Panc1 (cell line): ENCODE results near the gene LOXL1. TPM values are rescaled to one million over a fixed set of nuclear protein-coding genes. Genes with fewer than 3 reads are reported as not detected.

Experiments
- ATAC-seq: fragments of 200-7000 bp; cut with Tn5 transposase; 2 replicates; pipeline ENCODE4 v1.9.1; 2020; ENCODE audit warnings: mild to moderate bottlenecking, moderate library complexity
- BruUV-seq: library from RNA; stranded (reverse); fragments of 400-500 nt; replicated peaks from 2 replicates; lab custom pipeline; 2021; lab: Mats Ljungman, UMichigan
- CTCF ChIA-PET: fragments of 300-600 bp; sonication (Branson Sonifier 250); formaldehyde crosslinking; loops from one replicate; lab custom pipeline; 2022; ENCODE audit warnings: antibody characterized with exemption; lab: Charles Lee
- POLR2A ChIA-PET: fragments of 300-600 bp; sonication (Branson Sonifier 250); formaldehyde crosslinking; loops from one replicate; lab custom pipeline; 2022; ENCODE audit warnings: antibody characterized with exemption; lab: Charles Lee
- DNase-seq: peaks from one replicate; pipeline ENCODE4 v3.0.0-alpha.2; 2010; ENCODE audit warnings: low read depth, low spot score
- H3K27ac ChIP-seq: 2 replicates; pipeline ENCODE4 v1.5.1; 2011; ENCODE audit warnings: mild to moderate bottlenecking, low read length, inconsistent platforms
- H3K27me3 ChIP-seq: fragments of 200-500 bp; sonication (Bioruptor generic); 2 replicates; pipeline ENCODE4 v1.6.0; 2014; ENCODE audit warnings: low read length, inconsistent platforms; ENCODE audit not compliant: control insufficient read depth, insufficient read depth
- H3K36me3 ChIP-seq: fragments of 200-500 bp; sonication (Bioruptor generic); 2 replicates; pipeline ENCODE4 v1.5.1; 2014; ENCODE audit warnings: inconsistent platforms, mild to moderate bottlenecking, low read length, moderate library complexity; ENCODE audit not compliant: control insufficient read depth, insufficient read depth
- H3K4me1 ChIP-seq: 2 replicates; pipeline ENCODE4 v1.5.1; 2011; ENCODE audit warnings: inconsistent platforms, mild to moderate bottlenecking, low read length, moderate library complexity; ENCODE audit not compliant: control insufficient read depth, insufficient read depth
- H3K4me3 ChIP-seq, 2 experiments: 2 replicates each; pipeline ENCODE4 v1.5.1; 2011 to 2012; ENCODE audit warnings: low read depth in 2 of 2, low read length in 2 of 2, mild to moderate bottlenecking in 2 of 2, inconsistent platforms in 1 of 2, moderate library complexity in 1 of 2
- H3K9me3 ChIP-seq: fragments of 200-500 bp; sonication (Bioruptor generic); 2 replicates; pipeline ENCODE4 v1.5.1; 2014; ENCODE audit warnings: low read depth, mild to moderate bottlenecking, inconsistent platforms, low read length, moderate library complexity; ENCODE audit not compliant: control insufficient read depth, insufficient read depth
- CTCF ChIP-seq: fragments of 450-650 bp; IDR thresholded peaks from 2 replicates; pipeline ENCODE4 v1.5.1; 2017; ENCODE audit warnings: mild to moderate bottlenecking
- POLR2AphosphoS5 ChIP-seq: IDR thresholded peaks from 2 replicates; pipeline ENCODE4 v1.6.1; 2012; ENCODE audit warnings: mild to moderate bottlenecking, low read depth, low read length, moderate library complexity
- REST ChIP-seq, 2 experiments: IDR thresholded peaks; 2 replicates each; pipeline ENCODE4 v1.6.1; 2011 to 2012; ENCODE audit warnings: low read depth in 2 of 2, control low read depth in 1 of 2, low read length in 1 of 2, mild to moderate bottlenecking in 1 of 2, moderate library complexity in 1 of 2; ENCODE audit not compliant: insufficient read depth in 1 of 2
- SIN3A ChIP-seq: IDR thresholded peaks from 2 replicates; pipeline ENCODE4 v1.6.1; 2012; ENCODE audit warnings: low read depth, mild to moderate bottlenecking, low read length, moderate library complexity, borderline replicate concordance; ENCODE audit not compliant: insufficient read depth
- TCF7L2 ChIP-seq: IDR thresholded peaks from 2 replicates; pipeline ENCODE4 v1.6.1; 2011; ENCODE audit warnings: mild to moderate bottlenecking, low read depth, low read length, inconsistent platforms
- in situ Hi-C: cut with HindIII; loops from 2 replicates; pipeline ENCODE4 v1.10.0; 2016; ENCODE audit warnings: low sequenced_read_pairs, low pct_unique_long_range_greater_than_20kb
- intact Hi-C: fragments of 100-400 bp; cut with micrococcal nuclease; formaldehyde crosslinking; loops from one replicate; pipeline ENCODE4 v1.10.0; 2022; ENCODE audit not compliant: unreplicated experiment
- total RNA-seq: library from RNA; stranded (reverse); gene quantifications from one replicate; pipeline ENCODE4 v1.2.1, GENCODE V29; 2021; ENCODE audit not compliant: unreplicated experiment

The LOXL1 gene
- total RNA-seq, 1 experiment from 2014 or later: 18.6 TPM

- Histone ChIP-seq H3K9me3 (no peaks in the 10 kb centered on the region), H3K4me1 (peaks cover 6% of the 10 kb centered on the region; the same call in 1 of the 2 replicates), H3K4me3 (no peak overlapping the region), H3K27me3 (no peaks in the 10 kb centered on the region), H3K27ac (no peak overlapping the region), H3K36me3 (no peaks in the 10 kb centered on the region)
- intact Hi-C loops (no loop called here), in situ Hi-C loops (no loop called here)
- ChIA-PET CTCF (interaction anchor here (0.9 to 1.8 kb wide), 12 partner anchors 9 to 356 kb away, joined by 3 to 15 read pairs (median 6); no protein-coding TSS in a partner anchor), POLR2A (no interaction called here)
- no TSS peak for BruUV-seq
- no peak for ATAC-seq
- no peak for TF ChIP-seq SIN3A
- no peak for TF ChIP-seq TCF7L2
- TF ChIP-seq POLR2AphosphoS5: no peak
- no peak for TF ChIP-seq REST (IDR thresholded peaks at IDR 0.05; ENCODE audit: insufficient read depth in 1 of 2, low read depth in 2 of 2, low read length in 1 of 2)
- no peak for TF ChIP-seq CTCF
- DNase-seq: no peak
Measured at GRCh38 chr15:73951601-73952000, 25.3 kb downstream of the LOXL1 start.

GRCh38 chr15:73952171-73952912 is 26.1 kb downstream of the LOXL1 start:
- POLR2A ChIA-PET: no interaction called here
- Histone ChIP-seq H3K4me1 (peaks cover 6% of the 10 kb centered on the region; the same call in 1 of the 2 replicates), H3K9me3 (no peaks in the 10 kb centered on the region), H3K4me3 (no peak overlapping the region), H3K27me3 (no peaks in the 10 kb centered on the region), H3K36me3 (no peaks in the 10 kb centered on the region), H3K27ac (no peak overlapping the region)
- ATAC-seq (no peak), DNase-seq (no peak)
- BruUV-seq: no TSS peak
- TF ChIP-seq REST (IDR thresholded peaks at IDR 0.05; ENCODE audit: insufficient read depth in 1 of 2, low read depth in 2 of 2, low read length in 1 of 2): no peak
- TF ChIP-seq SIN3A: no peak
- TF ChIP-seq TCF7L2: no peak
- no peak for TF ChIP-seq POLR2AphosphoS5
- no peak for TF ChIP-seq CTCF
- CTCF ChIA-PET: interaction anchor here (1.4 to 1.8 kb wide), 2 partner anchors 21 to 84 kb away, joined by 8 to 15 read pairs; no protein-coding TSS in a partner anchor
- in situ Hi-C loops: no loop called here
- intact Hi-C loops: no loop called here
